Spleen (tissue), 11 donors: ENCODE measurements around the gene DNMT3B. TPM values are rescaled to one million over a fixed set of nuclear protein-coding genes. Genes with fewer than 3 reads are reported as not detected.

ENCODE experiments used
- DNase-seq: peaks from one replicate; pipeline ENCODE4 v3.0.0-alpha.2; 2020
- H3K27ac ChIP-seq, 8 donors: fragments of 200-600 bp; sonication (generic) in 7 of 8; 1 replicate in 4 of 8; 2 replicates in 4 of 8; pipeline versions ENCODE4 v1.5.0 to v1.8.0; 2016 to 2021; ENCODE audit warnings: inconsistent platforms in 4 of 8, mild to moderate bottlenecking in 4 of 8, moderate library complexity in 1 of 8
- H3K27me3 ChIP-seq, 7 donors: fragments of 200-600 bp; sonication (generic) in 6 of 7; replicated peaks in 1 of 7; 1 replicate in 4 of 7; 2 replicates in 3 of 7; pipeline versions ENCODE4 v1.5.0 to v1.8.0; 2016 to 2021; ENCODE audit warnings: inconsistent platforms in 3 of 7, mild to moderate bottlenecking in 1 of 7
- H3K36me3 ChIP-seq, 6 donors: fragments of 200-600 bp; sonication (generic) in 5 of 6; 1 replicate in 4 of 6; 2 replicates in 2 of 6; pipeline versions ENCODE4 v1.5.0 to v1.8.0; 2016 to 2021; ENCODE audit warnings: inconsistent platforms in 2 of 6
- H3K4me1 ChIP-seq, 6 donors: fragments of 200-600 bp; sonication (generic) in 5 of 6; 1 replicate in 3 of 6; 2 replicates in 3 of 6; pipeline versions ENCODE4 v1.5.0 to v1.8.0; 2016 to 2021; ENCODE audit warnings: inconsistent platforms in 3 of 6
- H3K4me3 ChIP-seq, 8 donors: fragments of 200-600 bp; sonication (generic) in 7 of 8; 1 replicate in 4 of 8; 2 replicates in 4 of 8; pipeline versions ENCODE4 v1.5.0 to v1.8.0; 2016 to 2021; ENCODE audit warnings: inconsistent platforms in 4 of 8, mild to moderate bottlenecking in 4 of 8, moderate library complexity in 2 of 8
- H3K9me3 ChIP-seq, 8 donors: fragments of 200-600 bp; sonication (generic) in 7 of 8; 1 replicate in 4 of 8; 2 replicates in 4 of 8; pipeline versions ENCODE4 v1.5.0 to v1.8.0; 2016 to 2021; ENCODE audit warnings: inconsistent platforms in 4 of 8
- CTCF ChIP-seq, 11 experiments: fragments of 200-600 bp in 7 of 11; fragments of 450-650 bp in 4 of 11; sonication (generic) in 4 of 11; IDR thresholded peaks in 8 of 11; conservative IDR thresholded peaks in 3 of 11; 1 replicate in 7 of 11; 2 replicates in 4 of 11; pipeline versions ENCODE4 v1.4.0 to v1.8.0; 2016 to 2021; ENCODE audit warnings: antibody characterized with exemption in 11 of 11, inconsistent platforms in 4 of 11, mild to moderate bottlenecking in 1 of 11
- POLR2A ChIP-seq, 3 donors: fragments of 450-650 bp; IDR thresholded peaks; one replicate each; pipeline ENCODE4 v1.5.1; 2017; ENCODE audit warnings: antibody characterized with exemption in 3 of 3, mild to moderate bottlenecking in 1 of 3
- POLR2AphosphoS5 ChIP-seq, 3 donors: sonication (generic); formaldehyde crosslinking; IDR thresholded peaks; one replicate each; pipeline ENCODE4 v1.5.1; 2017; ENCODE audit warnings: antibody characterized with exemption in 3 of 3
- WGBS, 5 donors: extraction: QIAGEN DNeasy Blood & Tissue Kit in 3 of 5; methylation state at CpG; one replicate each; pipeline versions ENCODE4 v1.1.5 to v1.1.7; 2013 to 2018; 5-methylcytosine and 5-hydroxymethylcytosine counted together
- intact Hi-C: fragments of 100-400 bp; cut with DNase I; formaldehyde crosslinking; loops from one replicate; pipeline ENCODE4 v1.15.0; 2023; ENCODE audit warnings: low total_unique reads
- polyA plus RNA-seq, 3 donors: library from polyadenylated mRNA; stranded (reverse); fragments of 200-250 nt; gene quantifications; one replicate each; pipeline ENCODE4 v1.2.1, GENCODE V29; 2013
- total RNA-seq, 7 donors: library from RNA; depleted of rRNA in 3 of 7; stranded (reverse); fragments of >200 nt in 3 of 7; fragmentation: NEBNext Ultra II Directional in 4 of 7; extraction: Animal tissue kit (Norgen Biotek cat#: 25700) in 4 of 7; gene quantifications; one replicate each; pipeline versions ENCODE4 v1.1.0 to v1.2.1, GENCODE V29; 2016 to 2021
- donor health status: healthy with polysubstance abuse.
- donor health status: DM: no; HTN: no; CAD: no; lungs with moderate emphysema.
- donor health status: DM: no; HTN: no; CAD: no.
- donor health status: Bipolar disorder and iron deficiency.
- donor health status: healthy.
- donor health status: DM: no; HTN: no; CAD: no.
- donor health status: DM: yes; HTN: yes; CAD: no.

Gene DNMT3B
- total and polyA plus RNA-seq, 10 donors = 0.20 to 1.6 (median 0.99) TPM

- Histone ChIP-seq H3K36me3 (peaks cover 0 to 3% (median 0%) of the 10 kb centered on the region in 6 donors), H3K9me3 (no peaks in the 10 kb centered on the region), H3K27me3 (no peaks in the 10 kb centered on the region), H3K27ac (no peak overlapping the region), H3K4me3 (no peak overlapping the region), H3K4me1 (peaks cover 0 to 8% (median 0%) of the 10 kb centered on the region in 6 donors)
- WGBS, 5 donors = 94 to 98% (median 96%) methylated on average over 11 to 16 of the region's 16 CpGs
- intact Hi-C loops = loop anchor here (10.0 kb wide), 1 partner anchor 509 kb away; no protein-coding TSS in a partner anchor
- no peak for DNase-seq
- TF ChIP-seq POLR2AphosphoS5 (IDR thresholded peaks at IDR 0.05) = no peak
- TF ChIP-seq CTCF (IDR thresholded peaks at IDR 0.05 in 8 of 11, conservative IDR thresholded peaks at IDR 0.05 in 3 of 11) = no peak
- TF ChIP-seq POLR2A (IDR thresholded peaks at IDR 0.05) = no peak
Measured at GRCh38 chr20:32786059-32786760, 24.0 kb downstream of the DNMT3B start.

GRCh38 chr20:32787168-32787567 is 25.0 kb downstream of the DNMT3B start:
- no peak overlapping the region for H3K4me3 ChIP-seq
- 85 to 94% (median 92%) methylated on average over 12 to 16 of the region's 16 CpGs for WGBS, 5 donors
- TF ChIP-seq POLR2A (IDR thresholded peaks at IDR 0.05) (no peak), POLR2AphosphoS5 (IDR thresholded peaks at IDR 0.05) (no peak), CTCF (IDR thresholded peaks at IDR 0.05 in 8 of 11, conservative IDR thresholded peaks at IDR 0.05 in 3 of 11) (no peak)
- DNase-seq = no peak
- no peak overlapping the region for H3K27ac ChIP-seq
- peaks cover 0 to 14% (median under 1%) of the 10 kb centered on the region in 6 donors for H3K4me1 ChIP-seq
- intact Hi-C loops = loop anchor here (10.0 kb wide), 1 partner anchor 508 kb away; no protein-coding TSS in a partner anchor
- H3K27me3 ChIP-seq = no peaks in the 10 kb centered on the region
- H3K9me3 ChIP-seq = no peaks in the 10 kb centered on the region
- peaks cover 0 to 3% (median 0%) of the 10 kb centered on the region in 6 donors for H3K36me3 ChIP-seq

GRCh38 chr20:32789896-32790750 is 27.9 kb downstream of the DNMT3B start:
- WGBS, 5 donors = 59 to 68% (median 64%) methylated on average over 6 of the region's 6 CpGs
- TF ChIP-seq CTCF (IDR thresholded peaks at IDR 0.05 in 8 of 11, conservative IDR thresholded peaks at IDR 0.05 in 3 of 11) (peak; percentile 95 to 98 (median 98)), POLR2AphosphoS5 (IDR thresholded peaks at IDR 0.05) (peak in 1 of 3 donors; percentile 20), POLR2A (IDR thresholded peaks at IDR 0.05) (no peak)
- peak; percentile 91 for DNase-seq
- no peak overlapping the region for H3K4me3 ChIP-seq
- H3K4me1 ChIP-seq = peaks cover 9 to 39% (median 17%) of the 10 kb centered on the region in 6 donors
- no peaks in the 10 kb centered on the region for H3K9me3 ChIP-seq
- intact Hi-C loops = loop anchor here (5.0 to 10.0 kb wide), 2 partner anchors 307 to 505 kb away; no protein-coding TSS in a partner anchor
- H3K27ac ChIP-seq = no peak overlapping the region
- peaks cover 0 to 3% (median 0%) of the 10 kb centered on the region in 6 donors for H3K36me3 ChIP-seq
- no peaks in the 10 kb centered on the region for H3K27me3 ChIP-seq
